ENCODE data around the gene LSM6.

LSM6 gene

GRCh38 chr4:146175541-146176453 lies at the start of gene LSM6:
Gene LSM6 (plus strand): TSS chr4:146175718. CDS start chr4:146182922, 7,204 bp downstream.
- peak; percentile 89 for DNase-seq (ENCODE audit: low spot score)
- peak within 1 kb of the TSS; percentile 96 for H3K4me3 ChIP-seq
- H3K27ac ChIP-seq = peak within 1 kb of the TSS; percentile 80 to 95
- no peak for TF ChIP-seq CTCF (IDR thresholded peaks at IDR 0.05)

- no peak overlapping the region for H3K27ac ChIP-seq
- DNase-seq (ENCODE audit: low spot score) = no peak
- H3K4me3 ChIP-seq = no peak overlapping the region
- TF ChIP-seq CTCF (IDR thresholded peaks at IDR 0.05) = no peak
Measured at GRCh38 chr4:146132445-146132844, 43.1 kb upstream of the LSM6 start.

DNA sequence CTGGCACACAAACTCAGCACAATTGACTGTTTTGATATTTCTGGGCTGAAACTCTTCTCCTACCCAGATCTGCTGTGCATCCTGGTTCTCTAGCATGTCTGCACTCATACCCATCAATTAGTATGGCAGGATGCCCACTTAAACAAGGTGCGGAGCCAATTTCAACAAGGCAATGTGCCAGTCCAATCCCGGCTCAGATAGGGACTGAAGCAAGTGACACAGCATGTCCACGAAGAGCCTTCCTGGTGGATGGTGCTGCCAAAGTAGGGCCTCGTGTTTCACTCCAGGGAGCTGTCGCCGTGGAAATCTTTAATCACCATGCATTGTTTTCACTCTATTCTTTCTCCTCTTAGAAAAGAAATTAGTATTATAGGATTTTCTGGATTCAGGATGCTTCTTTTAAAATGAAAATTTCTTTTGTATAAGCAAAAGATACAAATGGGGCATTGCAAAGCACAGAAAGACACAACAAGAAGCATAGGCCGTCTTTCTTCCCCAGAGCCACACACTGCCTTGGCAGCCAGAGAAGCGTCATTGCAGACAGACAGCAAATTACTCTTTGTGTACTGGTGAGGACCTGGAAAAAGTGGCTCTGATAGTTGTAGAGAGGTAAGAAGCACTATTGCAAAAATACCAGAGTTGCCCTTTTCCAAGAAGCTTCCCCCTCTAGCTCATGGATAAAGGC lies 40.6 kb upstream of the LSM6 start:
- no peak for TF ChIP-seq CTCF (IDR thresholded peaks at IDR 0.05)
- DNase-seq (ENCODE audit: low spot score) = no peak
- Histone ChIP-seq H3K4me3 (no peak overlapping the region), H3K27ac (no peak overlapping the region)

- no peak for TF ChIP-seq CTCF (IDR thresholded peaks at IDR 0.05)
- Histone ChIP-seq H3K27ac (no peak overlapping the region), H3K4me3 (no peak overlapping the region)
- DNase-seq (ENCODE audit: low spot score) = no peak
Measured at GRCh38 chr4:146135941-146136340, 39.6 kb upstream of the LSM6 start.

DNA sequence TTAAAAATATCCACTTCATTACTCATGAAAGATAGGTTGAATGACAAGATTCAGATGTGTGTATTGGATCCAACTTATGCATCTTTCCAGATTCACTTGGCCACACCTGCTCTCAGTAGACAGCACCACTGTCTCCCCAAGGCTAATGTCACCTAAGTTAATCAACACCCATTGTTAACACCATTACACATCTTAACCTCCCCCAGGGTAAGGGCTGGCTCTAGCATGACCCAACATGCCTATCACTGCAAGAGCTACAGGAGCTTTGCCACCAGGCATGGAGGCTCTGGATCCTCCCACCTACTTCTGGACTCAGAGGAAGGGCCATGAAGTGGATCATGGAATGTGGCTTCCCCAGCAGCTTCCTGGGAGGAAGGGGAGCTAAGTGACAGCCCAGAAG lies 32.8 kb upstream of the LSM6 start:
- DNase-seq (ENCODE audit: low spot score) = no peak
- no peak for TF ChIP-seq CTCF (IDR thresholded peaks at IDR 0.05)

GRCh38 chr4:146143888-146144287 lies 31.6 kb upstream of the LSM6 start:
- Histone ChIP-seq H3K4me3 (no peak overlapping the region), H3K27ac (no peak overlapping the region)
- DNase-seq (ENCODE audit: low spot score) = no peak
- no peak for TF ChIP-seq CTCF (IDR thresholded peaks at IDR 0.05)

More for the DNA sequence above, 32.8 kb upstream of the LSM6 start:
- no peak overlapping the region for H3K27ac ChIP-seq
- no peak overlapping the region for H3K4me3 ChIP-seq

All from coronary artery (tissue), 2 donors.